ENCODE data around the gene COLQ.

- TF ChIP-seq POLR2A (IDR thresholded peaks at IDR 0.05) (no peak), CTCF (IDR thresholded peaks at IDR 0.05 in 8 of 11, conservative IDR thresholded peaks at IDR 0.05 in 3 of 11) (no peak)
Measured at GRCh38 chr3:15403965-15404364, 117.5 kb downstream of the COLQ start.

Measured in spleen (tissue), 7 donors.